Fibroblast of pulmonary artery (primary cell): ENCODE results near the gene DOCK3.

Experiments used
- DNase-seq: peaks from one replicate; pipeline ENCODE4 v3.0.0-alpha.2; 2010; ENCODE audit warnings: low read depth
- H3K4me3 ChIP-seq: replicated peaks from 2 replicates; pipeline ENCODE4 v1.5.1; 2011; ENCODE audit warnings: low read depth, mild to moderate bottlenecking, control low read depth, low read length, moderate library complexity
- CTCF ChIP-seq: IDR thresholded peaks from 2 replicates; pipeline ENCODE4 v1.5.1; 2011; ENCODE audit warnings: mild to moderate bottlenecking, control low read depth, low read length, inconsistent platforms; ENCODE audit errors: missing control alignments

Gene DOCK3

GRCh38 chr3:51216291-51216690 is 541.6 kb downstream of the DOCK3 start:
- no peak for TF ChIP-seq CTCF
- H3K4me3 ChIP-seq, result no peak overlapping the region
- no peak for DNase-seq

GRCh38 chr3:51221959-51222358 is 547.2 kb downstream of the DOCK3 start:
- TF ChIP-seq CTCF, result no peak
- H3K4me3 ChIP-seq, result no peak overlapping the region
- DNase-seq, result no peak

- H3K4me3 ChIP-seq, result no peak overlapping the region
- TF ChIP-seq CTCF, result no peak
- DNase-seq, result no peak
Measured at GRCh38 chr3:51224283-51224682, 549.6 kb downstream of the DOCK3 start.

GRCh38 chr3:51224843-51225242 is 550.1 kb downstream of the DOCK3 start:
- DNase-seq, result no peak
- H3K4me3 ChIP-seq, result no peak overlapping the region
- TF ChIP-seq CTCF, result no peak

GRCh38 chr3:51242939-51243338 is 568.2 kb downstream of the DOCK3 start:
- DNase-seq, result no peak
- H3K4me3 ChIP-seq, result no peak overlapping the region
- no peak for TF ChIP-seq CTCF

GRCh38 chr3:51243924-51244323 is 569.2 kb downstream of the DOCK3 start:
- DNase-seq, result no peak
- TF ChIP-seq CTCF, result no peak
- H3K4me3 ChIP-seq, result no peak overlapping the region

GRCh38 chr3:51245867-51246266 is 571.1 kb downstream of the DOCK3 start:
- TF ChIP-seq CTCF, result no peak
- no peak for DNase-seq
- no peak overlapping the region for H3K4me3 ChIP-seq
